Naive B cell (primary cell): ENCODE results near the gene BCL11A. TPM values are rescaled to one million over a fixed set of nuclear protein-coding genes. Genes with fewer than 3 reads are reported as not detected.
A peak's percentile ranks its signal among the peaks of the same experiment; 100 is the strongest.

Source experiments
- ATAC-seq, 2 donors: fragments of 150-1000 bp; cut with Tn5 transposase; 2 replicates each; pipeline ENCODE4 v1.10.0; 2021; ENCODE audit warnings: low read depth in 2 of 2, mild to moderate bottlenecking in 2 of 2, moderate library complexity in 2 of 2
- DNase-seq: peaks from one replicate; pipeline ENCODE4 v3.0.0; 2022
- H3K27ac Mint-ChIP-seq, 6 donors: one replicate each; pipeline ENCODE4 v1.8.0; 2020 to 2022; ENCODE audit warnings: mild to moderate bottlenecking in 6 of 6, mixed read lengths in 6 of 6, moderate library complexity in 5 of 6, inconsistent platforms in 2 of 6
- H3K27me3 Mint-ChIP-seq, 3 donors: one replicate each; pipeline ENCODE4 v1.8.0; 2021 to 2022; ENCODE audit warnings: mixed read lengths in 3 of 3, mild to moderate bottlenecking in 1 of 3
- H3K36me3 Mint-ChIP-seq, 2 donors: one replicate each; pipeline ENCODE4 v1.8.0; 2020 to 2022; ENCODE audit warnings: mixed read lengths in 2 of 2, inconsistent platforms in 1 of 2, mild to moderate bottlenecking in 1 of 2
- H3K4me1 Mint-ChIP-seq, 3 donors: one replicate each; pipeline ENCODE4 v1.8.0; 2020 to 2022; ENCODE audit warnings: mixed read lengths in 3 of 3, inconsistent platforms in 1 of 3, mild to moderate bottlenecking in 1 of 3, moderate library complexity in 1 of 3
- H3K4me3 Mint-ChIP-seq, 8 donors: one replicate each; pipeline ENCODE4 v1.8.0; 2020 to 2022; ENCODE audit warnings: mild to moderate bottlenecking in 8 of 8, mixed read lengths in 8 of 8, moderate library complexity in 8 of 8, inconsistent platforms in 2 of 8
- H3K9me3 Mint-ChIP-seq, 7 donors: one replicate each; pipeline ENCODE4 v1.8.0; 2020 to 2022; ENCODE audit warnings: mixed read lengths in 7 of 7, mild to moderate bottlenecking in 5 of 7, inconsistent platforms in 2 of 7, moderate library complexity in 1 of 7
- polyA plus RNA-seq, 6 donors: library from polyadenylated mRNA; unstranded; fragments of 300-500 nt; fragmentation: Illumina TruSeq; gene quantifications; one replicate each; pipeline ENCODE4 v1.2.3, GENCODE V29; 2021; ENCODE audit warnings: low read depth in 6 of 6

The BCL11A gene
- polyA plus RNA-seq, 6 donors from 2014 or later, result 152 to 246 (median 192) TPM

DNA sequence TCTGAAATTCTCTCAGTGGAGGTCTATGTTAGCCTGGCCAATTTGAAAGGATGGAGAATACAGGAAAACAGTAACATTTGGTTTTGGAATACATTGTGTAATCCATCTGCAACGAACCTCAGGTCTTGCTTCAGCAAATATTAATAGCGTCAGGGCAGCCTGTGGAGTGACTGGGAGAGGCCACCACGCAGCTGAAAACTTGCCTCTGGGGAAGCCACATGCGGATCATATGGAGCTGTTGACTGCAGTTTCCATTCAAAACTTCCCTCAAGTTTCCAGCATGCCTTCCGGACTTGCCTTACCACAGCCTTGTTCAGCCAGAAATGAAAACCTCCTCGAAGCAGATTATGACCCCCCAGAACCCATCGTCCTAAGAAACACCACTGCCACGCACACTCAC, 25.7 kb downstream of the BCL11A start:
- Mint-ChIP-seq H3K36me3 (peaks cover 33 to 38% of the 10 kb centered on the region in 2 donors), H3K9me3 (no peaks in the 10 kb centered on the region), H3K27ac (peak overlapping the region; percentile 90 to 95 (median 92)), H3K4me1 (peaks cover 94 to 99% (median 98%) of the 10 kb centered on the region in 3 donors), H3K27me3 (no peaks in the 10 kb centered on the region), H3K4me3 (peak overlapping the region; percentile 11 to 85 (median 32))
- DNase-seq (no peak), ATAC-seq (no peak)

DNA sequence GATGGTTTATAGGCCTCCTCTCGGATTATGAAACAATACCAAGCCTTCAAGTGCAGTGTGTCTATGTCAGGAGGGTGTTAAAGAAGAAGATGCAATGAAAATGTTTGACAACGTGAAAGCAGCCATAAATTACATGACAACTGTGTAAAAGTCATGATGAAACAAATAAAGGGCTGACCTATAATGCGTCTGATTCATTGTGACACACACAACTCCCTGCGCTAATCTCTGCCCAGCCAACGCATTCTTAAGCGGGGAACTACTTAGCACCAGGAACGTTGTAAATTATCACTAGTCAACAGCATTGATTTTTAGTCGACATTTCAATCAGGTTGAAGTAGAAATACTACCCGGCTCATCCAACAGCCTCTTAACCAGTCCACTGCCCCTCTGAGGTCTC, 26.8 kb downstream of the BCL11A start:
- ATAC-seq (no peak), DNase-seq (no peak)
- no peaks in the 10 kb centered on the region for H3K27me3 Mint-ChIP-seq
- H3K4me3 Mint-ChIP-seq, result peak overlapping the region in 7 of 8 donors; percentile 28 to 82 (median 70)
- no peaks in the 10 kb centered on the region for H3K9me3 Mint-ChIP-seq
- H3K36me3 Mint-ChIP-seq, result peaks cover 34 to 39% of the 10 kb centered on the region in 2 donors
- H3K4me1 Mint-ChIP-seq, result peaks cover 94 to 99% (median 98%) of the 10 kb centered on the region in 3 donors
- H3K27ac Mint-ChIP-seq, result peak overlapping the region; percentile 28 to 95 (median 86)

GRCh38 chr2:60525899-60526298, 27.6 kb downstream of the BCL11A start:
- peak; percentile 79 to 86 for ATAC-seq
- peak overlapping the region; percentile 28 to 95 (median 79) for H3K27ac Mint-ChIP-seq
- H3K27me3 Mint-ChIP-seq, result no peaks in the 10 kb centered on the region
- peaks cover 94 to 100% (median 98%) of the 10 kb centered on the region in 3 donors for H3K4me1 Mint-ChIP-seq
- no peaks in the 10 kb centered on the region for H3K9me3 Mint-ChIP-seq
- DNase-seq, result peak; percentile 54
- peaks cover 37 to 46% of the 10 kb centered on the region in 2 donors for H3K36me3 Mint-ChIP-seq
- peak overlapping the region; percentile 67 to 86 (median 71) for H3K4me3 Mint-ChIP-seq

- H3K27ac Mint-ChIP-seq, result peak overlapping the region in 3 of 6 donors; percentile 34 to 93 (median 72)
- H3K9me3 Mint-ChIP-seq, result no peaks in the 10 kb centered on the region
- peaks cover 91 to 100% (median 95%) of the 10 kb centered on the region in 3 donors for H3K4me1 Mint-ChIP-seq
- H3K36me3 Mint-ChIP-seq, result peaks cover 37 to 48% of the 10 kb centered on the region in 2 donors
- H3K27me3 Mint-ChIP-seq, result no peaks in the 10 kb centered on the region
- H3K4me3 Mint-ChIP-seq, result peak overlapping the region in 1 of 8 donors; percentile 30
- ATAC-seq (no peak), DNase-seq (no peak)
These were observed 28.6 kb downstream of the BCL11A start for GRCh38 chr2:60524874-60525273.

DNA sequence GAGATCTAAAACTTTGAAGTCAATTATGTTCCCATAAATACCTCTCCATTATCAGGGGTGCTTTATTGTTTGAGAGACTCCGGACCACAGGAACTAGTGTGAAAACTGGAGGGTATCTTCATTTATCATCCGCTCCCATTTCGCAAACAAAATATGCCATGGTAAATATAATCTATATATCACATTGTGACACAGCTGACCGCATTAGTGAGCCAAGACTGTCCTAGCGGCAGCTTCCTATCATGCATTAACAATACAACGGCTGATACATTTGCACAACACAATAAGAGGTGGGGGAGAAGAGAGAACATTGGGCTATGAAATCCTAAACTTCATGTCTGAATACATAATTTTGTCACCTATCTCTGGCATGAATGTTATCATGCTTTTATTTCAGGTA, 29.5 kb downstream of the BCL11A start:
- Mint-ChIP-seq H3K27me3 (no peaks in the 10 kb centered on the region), H3K27ac (peak overlapping the region; percentile 72 to 87 (median 81)), H3K4me3 (peak overlapping the region in 4 of 8 donors; percentile 3 to 77 (median 29)), H3K9me3 (no peaks in the 10 kb centered on the region), H3K36me3 (peaks cover 37 to 44% of the 10 kb centered on the region in 2 donors), H3K4me1 (peaks cover 90 to 100% (median 95%) of the 10 kb centered on the region in 3 donors)
- ATAC-seq (no peak), DNase-seq (no peak)

GRCh38 chr2:60522462-60522861, 31.0 kb downstream of the BCL11A start:
- no peak for DNase-seq
- H3K9me3 Mint-ChIP-seq, result no peaks in the 10 kb centered on the region
- H3K4me1 Mint-ChIP-seq, result peaks cover 88 to 98% (median 91%) of the 10 kb centered on the region in 3 donors
- peak overlapping the region in 5 of 8 donors; percentile 25 to 66 (median 61) for H3K4me3 Mint-ChIP-seq
- H3K27me3 Mint-ChIP-seq, result no peaks in the 10 kb centered on the region
- no peak for ATAC-seq
- H3K27ac Mint-ChIP-seq, result peak overlapping the region; percentile 13 to 88 (median 78)
- peaks cover 36 to 41% of the 10 kb centered on the region in 2 donors for H3K36me3 Mint-ChIP-seq

DNA sequence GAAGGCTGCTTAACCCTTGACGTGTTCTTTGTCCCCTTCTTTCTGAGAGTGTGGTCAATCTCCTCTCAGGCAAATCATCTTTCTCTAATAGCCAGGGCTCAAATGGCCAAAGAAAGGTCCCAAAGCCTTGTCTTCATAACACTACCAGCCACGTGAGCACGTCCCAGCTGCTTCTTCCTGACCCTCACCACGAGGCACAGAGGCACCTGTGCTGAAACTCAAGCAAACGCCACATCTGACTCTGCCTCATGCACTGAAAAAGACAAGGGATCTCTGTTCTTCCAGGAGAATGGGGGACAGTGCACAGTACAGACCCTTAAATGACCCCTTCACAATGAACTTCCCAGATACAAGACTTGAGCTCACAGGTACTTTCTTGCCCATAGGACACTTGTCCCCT, 31.8 kb downstream of the BCL11A start:
- H3K36me3 Mint-ChIP-seq, result peaks cover 39 to 42% of the 10 kb centered on the region in 2 donors
- H3K27ac Mint-ChIP-seq, result peak overlapping the region; percentile 70 to 96 (median 86)
- DNase-seq (no peak), ATAC-seq (no peak)
- no peaks in the 10 kb centered on the region for H3K9me3 Mint-ChIP-seq
- no peaks in the 10 kb centered on the region for H3K27me3 Mint-ChIP-seq
- H3K4me3 Mint-ChIP-seq, result peak overlapping the region in 7 of 8 donors; percentile 0 to 61 (median 25)
- H3K4me1 Mint-ChIP-seq, result peaks cover 88 to 98% (median 91%) of the 10 kb centered on the region in 3 donors

- Mint-ChIP-seq H3K27me3 (no peaks in the 10 kb centered on the region), H3K9me3 (no peaks in the 10 kb centered on the region), H3K27ac (peak overlapping the region in 5 of 6 donors; percentile 71 to 96 (median 86)), H3K4me3 (peak overlapping the region in 5 of 8 donors; percentile 0 to 78 (median 25)), H3K4me1 (peaks cover 88 to 98% (median 91%) of the 10 kb centered on the region in 3 donors), H3K36me3 (peaks cover 45 to 48% of the 10 kb centered on the region in 2 donors)
- ATAC-seq (no peak), DNase-seq (no peak)
These were observed 32.4 kb downstream of the BCL11A start for GRCh38 chr2:60520917-60521539.

- ATAC-seq (no peak), DNase-seq (no peak)
- H3K27ac Mint-ChIP-seq, result peak overlapping the region in 5 of 6 donors; percentile 33 to 96 (median 86)
- H3K4me3 Mint-ChIP-seq, result peak overlapping the region in 4 of 8 donors; percentile 12 to 78 (median 22)
- H3K9me3 Mint-ChIP-seq, result no peaks in the 10 kb centered on the region
- H3K27me3 Mint-ChIP-seq, result no peaks in the 10 kb centered on the region
- H3K4me1 Mint-ChIP-seq, result peaks cover 88 to 98% (median 91%) of the 10 kb centered on the region in 3 donors
- peaks cover 52 to 55% of the 10 kb centered on the region in 2 donors for H3K36me3 Mint-ChIP-seq
These were observed 33.1 kb downstream of the BCL11A start for GRCh38 chr2:60520151-60520876.

DNA sequence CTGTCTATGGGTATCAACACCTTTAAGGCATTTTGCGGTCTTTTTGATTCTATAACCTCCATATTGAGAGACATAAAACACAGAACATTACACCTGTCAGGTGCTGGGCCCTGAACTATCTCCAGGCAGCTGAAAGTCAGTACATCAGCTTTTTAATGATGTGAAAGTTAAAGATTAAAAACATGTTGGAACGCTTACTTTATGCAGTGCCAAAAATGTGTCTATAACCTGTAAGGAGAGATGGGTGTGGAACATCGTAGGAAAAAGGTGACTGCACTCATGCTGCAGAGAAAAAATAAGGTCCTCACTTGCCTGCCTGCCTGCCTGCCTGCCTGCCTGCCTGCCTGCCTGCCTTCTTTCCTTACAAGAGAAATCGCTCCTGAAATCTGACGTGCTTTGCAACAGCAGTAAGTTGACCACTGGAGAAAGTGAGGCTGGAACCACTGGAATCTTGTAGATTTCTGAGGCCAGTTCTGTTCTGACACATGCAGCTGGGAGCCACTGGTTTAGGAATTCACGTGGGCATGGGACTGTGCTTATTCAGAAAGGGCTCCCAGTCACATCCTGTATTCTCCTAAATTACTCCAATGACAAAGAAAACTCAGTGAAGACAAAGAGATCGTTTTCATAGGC, 34.1 kb downstream of the BCL11A start:
- Mint-ChIP-seq H3K4me1 (peaks cover 90 to 98% (median 93%) of the 10 kb centered on the region in 3 donors), H3K36me3 (peaks cover 55 to 56% of the 10 kb centered on the region in 2 donors), H3K27ac (peak overlapping the region; percentile 30 to 92 (median 76)), H3K4me3 (peak overlapping the region in 4 of 8 donors; percentile 10 to 46 (median 21)), H3K9me3 (no peaks in the 10 kb centered on the region), H3K27me3 (no peaks in the 10 kb centered on the region)
- ATAC-seq, result no peak
- DNase-seq, result no peak

DNA sequence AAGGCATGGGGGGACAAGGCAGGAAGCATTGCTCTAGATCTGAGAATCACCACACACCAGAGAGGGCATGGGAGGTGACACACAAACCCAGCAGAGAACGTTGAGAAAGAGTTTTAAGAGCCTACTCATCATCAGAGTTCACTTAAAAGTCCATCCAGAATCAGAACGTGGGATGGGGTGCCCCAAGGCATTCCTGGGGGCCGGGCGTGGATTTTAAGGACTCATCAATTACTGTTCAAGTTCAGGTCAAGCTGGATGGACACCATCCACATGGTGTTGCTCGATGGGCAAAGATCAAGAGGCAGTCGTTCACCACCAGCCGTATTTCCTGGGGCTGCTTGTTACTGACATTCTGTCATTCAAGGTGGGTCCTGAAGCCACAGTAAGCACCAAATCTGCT, 34.9 kb downstream of the BCL11A start:
- ATAC-seq (no peak), DNase-seq (no peak)
- Mint-ChIP-seq H3K36me3 (peaks cover 51 to 59% of the 10 kb centered on the region in 2 donors), H3K4me3 (peak overlapping the region in 4 of 8 donors; percentile 4 to 26 (median 24)), H3K27me3 (no peaks in the 10 kb centered on the region), H3K4me1 (peaks cover 88 to 98% (median 92%) of the 10 kb centered on the region in 3 donors), H3K9me3 (no peaks in the 10 kb centered on the region), H3K27ac (peak overlapping the region in 5 of 6 donors; percentile 59 to 92 (median 84))

- H3K36me3 Mint-ChIP-seq, result peaks cover 52 to 57% of the 10 kb centered on the region in 2 donors
- H3K4me3 Mint-ChIP-seq, result peak overlapping the region in 4 of 8 donors; percentile 15 to 64 (median 50)
- H3K27me3 Mint-ChIP-seq, result no peaks in the 10 kb centered on the region
- ATAC-seq (no peak), DNase-seq (no peak)
- no peaks in the 10 kb centered on the region for H3K9me3 Mint-ChIP-seq
- H3K4me1 Mint-ChIP-seq, result peaks cover 86 to 98% (median 92%) of the 10 kb centered on the region in 3 donors
- H3K27ac Mint-ChIP-seq, result peak overlapping the region; percentile 22 to 96 (median 90)
These were observed 36.0 kb downstream of the BCL11A start for GRCh38 chr2:60517446-60517845.

- peak overlapping the region in 7 of 8 donors; percentile 43 to 80 (median 64) for H3K4me3 Mint-ChIP-seq
- H3K27me3 Mint-ChIP-seq, result no peaks in the 10 kb centered on the region
- H3K4me1 Mint-ChIP-seq, result peaks cover 86 to 98% (median 92%) of the 10 kb centered on the region in 3 donors
- DNase-seq (no peak), ATAC-seq (no peak)
- H3K36me3 Mint-ChIP-seq, result peaks cover 47 to 50% of the 10 kb centered on the region in 2 donors
- peak overlapping the region; percentile 40 to 96 (median 90) for H3K27ac Mint-ChIP-seq
- no peaks in the 10 kb centered on the region for H3K9me3 Mint-ChIP-seq
These were observed 36.6 kb downstream of the BCL11A start for GRCh38 chr2:60516826-60517225.
